Activated CD4-positive, alpha-beta T cell treated with anti-CD3 and anti-CD28 coated beads, Interleukin-2, amount 50 U/mL, for 4 hours (primary cell): ENCODE results near the gene SURF6.
"Not testable (repeated sequence)": the region's sequence is repeated elsewhere in the genome, so short reads cannot be mapped to it uniquely, and the experiment has no call there.

Experiments used
- DNase-seq, 2 experiments: peaks; one replicate each; pipeline ENCODE4 v3.0.0-alpha.2; 2020

SURF6 gene

GRCh38 chr9:133323211-133323610 is 12.8 kb downstream of the SURF6 start:
- no peak for DNase-seq

- no peak for DNase-seq
These were observed 13.3 kb downstream of the SURF6 start for GRCh38 chr9:133322701-133323100.

- DNase-seq: no peak
These were observed 14.5 kb downstream of the SURF6 start for GRCh38 chr9:133321411-133321935.

GRCh38 chr9:133320421-133320881 is 15.5 kb downstream of the SURF6 start:
- no peak for DNase-seq

GRCh38 chr9:133317551-133317950 is 18.4 kb downstream of the SURF6 start:
- not testable (repeated sequence) for DNase-seq

- no peak for DNase-seq
These were observed 20.0 kb downstream of the SURF6 start for GRCh38 chr9:133315997-133316396.

GRCh38 chr9:133309608-133310007 is 26.4 kb downstream of the SURF6 start:
- no peak for DNase-seq

- DNase-seq: no peak
These were observed 28.7 kb downstream of the SURF6 start for GRCh38 chr9:133307301-133307700.

- no peak for DNase-seq
These were observed 29.5 kb downstream of the SURF6 start for GRCh38 chr9:133306242-133307204.

- DNase-seq: no peak
These were observed 30.3 kb downstream of the SURF6 start for GRCh38 chr9:133305731-133306130.

- no peak for DNase-seq
These were observed 31.3 kb downstream of the SURF6 start for GRCh38 chr9:133304477-133305377.

GRCh38 chr9:133304158-133304470 is 31.9 kb downstream of the SURF6 start:
- DNase-seq: no peak

GRCh38 chr9:133303266-133304157 is 32.5 kb downstream of the SURF6 start:
- DNase-seq: no peak

GRCh38 chr9:133301253-133302230 is 34.4 kb downstream of the SURF6 start:
- DNase-seq: no peak

GRCh38 chr9:133299996-133300395 is 36.0 kb downstream of the SURF6 start:
- not testable (repeated sequence) for DNase-seq

GRCh38 chr9:133294257-133294656 is 41.7 kb downstream of the SURF6 start:
- no peak for DNase-seq

GRCh38 chr9:133290751-133291302 is 45.2 kb downstream of the SURF6 start:
- no peak for DNase-seq

- no peak for DNase-seq
These were observed 49.5 kb downstream of the SURF6 start for GRCh38 chr9:133286523-133286922.

- no peak for DNase-seq
These were observed 50.7 kb downstream of the SURF6 start for GRCh38 chr9:133285252-133285775.

- no peak for DNase-seq
These were observed 51.6 kb downstream of the SURF6 start for GRCh38 chr9:133284362-133284761.
